AG10803 (cell line): ENCODE data around the gene LIPC.

Source experiments
- DNase-seq: peaks from one replicate; pipeline ENCODE4 v3.0.0; 2010; ENCODE audit warnings: low read depth
- H3K4me3 ChIP-seq: 2 replicates; pipeline ENCODE4 v1.5.1; 2011; ENCODE audit warnings: mild to moderate bottlenecking, low read length, control low read depth
- CTCF ChIP-seq: conservative IDR thresholded peaks from 2 replicates; pipeline ENCODE4 v1.5.1; 2011; ENCODE audit warnings: mild to moderate bottlenecking, low read length, control low read depth, inconsistent platforms

The LIPC gene

GRCh38 chr15:58404722-58405121 is 27.1 kb upstream of the LIPC start:
- no peak overlapping the region for H3K4me3 ChIP-seq
- TF ChIP-seq CTCF, result no peak
- DNase-seq, result no peak

GRCh38 chr15:58405865-58406264 is 25.9 kb upstream of the LIPC start:
- TF ChIP-seq CTCF, result no peak
- H3K4me3 ChIP-seq, result no peak overlapping the region
- DNase-seq, result no peak

GRCh38 chr15:58406811-58407210 is 25.0 kb upstream of the LIPC start:
- no peak for TF ChIP-seq CTCF
- no peak overlapping the region for H3K4me3 ChIP-seq
- no peak for DNase-seq

GRCh38 chr15:58407236-58407775 is 24.5 kb upstream of the LIPC start:
- H3K4me3 ChIP-seq, result no peak overlapping the region
- TF ChIP-seq CTCF, result no peak

GRCh38 chr15:58407778-58408177 is 24.0 kb upstream of the LIPC start:
- no peak for DNase-seq
- H3K4me3 ChIP-seq, result no peak overlapping the region
- TF ChIP-seq CTCF, result no peak

More at GRCh38 chr15:58407236-58407775, 24.5 kb upstream of the LIPC start:
- no peak for DNase-seq

- no peak for DNase-seq
- H3K4me3 ChIP-seq, result no peak overlapping the region; the same call in 1 of the 2 replicates
- no peak for TF ChIP-seq CTCF
Measured at GRCh38 chr15:58409861-58410260, 21.9 kb upstream of the LIPC start.

GRCh38 chr15:58410353-58410752 is 21.4 kb upstream of the LIPC start:
- no peak for TF ChIP-seq CTCF
- H3K4me3 ChIP-seq, result peak overlapping the region; percentile 59
- DNase-seq, result peak; percentile 69
